HCT116 (cell line): ENCODE data around the gene KLF6. TPM values are rescaled to one million over a fixed set of nuclear protein-coding genes. Genes with fewer than 3 reads are reported as not detected.

ENCODE experiments used
- ATAC-seq: fragments of 200-7000 bp; cut with Tn5 transposase; 2 replicates; pipeline ENCODE4 v1.9.1; 2020; ENCODE audit warnings: mild to moderate bottlenecking, moderate library complexity
- BruUV-seq: library from RNA; stranded (reverse); fragments of 400-500 nt; replicated peaks from 2 replicates; lab custom pipeline; 2021; lab: Mats Ljungman, UMichigan
- CTCF ChIA-PET: fragments of 300-600 bp; sonication (Branson Sonifier 250); formaldehyde crosslinking; loops from one replicate; lab custom pipeline; 2021; ENCODE audit warnings: antibody characterized with exemption; lab: Charles Lee
- POLR2A ChIA-PET: fragments of 300-600, 350-600 bp; sonication (Branson Sonifier 250); formaldehyde crosslinking; loops from one replicate; lab custom pipeline; 2021; ENCODE audit warnings: antibody characterized with exemption; lab: Charles Lee
- RAD21 ChIA-PET, 2 experiments: fragments of 300-600 bp; sonication (Branson Sonifier 250); formaldehyde crosslinking; loops; one replicate each; lab custom pipeline; 2023; ENCODE audit warnings: low total read pairs in 2 of 2; ENCODE audit not compliant: uncharacterized antibody in 2 of 2, unreplicated experiment in 2 of 2, low non-redundant PET in 1 of 2; lab: Charles Lee
- DNase-seq: peaks from one replicate; pipeline ENCODE4 v3.0.0-alpha.2; 2010; ENCODE audit warnings: low read depth, low spot score
- H2AFZ ChIP-seq: fragments of 200-600 bp; shearing (Covaris generic), sonication (generic); 2 replicates; pipeline ENCODE4 v1.6.1; 2017; ENCODE audit warnings: low read depth, mixed run types, mixed read lengths, antibody characterized with exemption, low read length; ENCODE audit not compliant: poor library complexity, severe bottlenecking
- H3K27ac ChIP-seq: 2 replicates; pipeline ENCODE4 v1.5.1; 2012; ENCODE audit warnings: low read depth, low read length
- H3K27me3 ChIP-seq: fragments of 200-600 bp; sonication (generic); 2 replicates; pipeline ENCODE4 v1.6.1; 2016; ENCODE audit warnings: mixed run types, low read length, mixed read lengths; ENCODE audit not compliant: insufficient read depth
- H3K36me3 ChIP-seq, 2 experiments: fragments of 200-500 bp in 1 of 2; fragments of 200-600 bp in 1 of 2; sonication (Bioruptor generic) in 1 of 2; sonication (generic) in 1 of 2; 2 replicates each; pipeline versions ENCODE4 v1.5.1 to v1.6.1; 2014 to 2016; ENCODE audit warnings: low read length in 2 of 2, inconsistent platforms in 1 of 2, mixed read lengths in 1 of 2, mixed run types in 1 of 2; ENCODE audit not compliant: insufficient read depth in 2 of 2, control insufficient read depth in 1 of 2
- H3K4me1 ChIP-seq, 2 experiments: fragments of 200-600 bp in 1 of 2; sonication (generic) in 1 of 2; 2 replicates each; pipeline versions ENCODE4 v1.5.1 to v1.6.1; 2012 to 2017; ENCODE audit warnings: low read length in 2 of 2, inconsistent platforms in 1 of 2, mild to moderate bottlenecking in 1 of 2, mixed read lengths in 1 of 2, mixed run types in 1 of 2, moderate library complexity in 1 of 2; ENCODE audit not compliant: insufficient read depth in 2 of 2, control insufficient read depth in 1 of 2
- H3K4me2 ChIP-seq: fragments of 200-600 bp; sonication (generic); 2 replicates; pipeline ENCODE4 v1.6.1; 2017; ENCODE audit warnings: mixed run types, low read length, mixed read lengths
- H3K4me3 ChIP-seq, 2 experiments: fragments of 200-600 bp in 1 of 2; sonication (generic) in 1 of 2; replicated peaks in 1 of 2; 2 replicates each; pipeline ENCODE4 v1.5.1; 2011 to 2016; ENCODE audit warnings: low read length in 2 of 2, control low read depth in 1 of 2, low read depth in 1 of 2, mild to moderate bottlenecking in 1 of 2, mixed read lengths in 1 of 2, mixed run types in 1 of 2
- H3K79me2 ChIP-seq: fragments of 200-600 bp; sonication (generic); 2 replicates; pipeline ENCODE4 v1.6.1; 2017; ENCODE audit warnings: mild to moderate bottlenecking, mixed run types, low read length, moderate library complexity, mixed read lengths; ENCODE audit not compliant: insufficient read depth
- H3K9ac ChIP-seq: fragments of 200-600 bp; sonication (generic); 2 replicates; pipeline ENCODE4 v1.6.1; 2016; ENCODE audit warnings: low read length, mixed read lengths
- H3K9me2 ChIP-seq: fragments of 200-600 bp; sonication (generic), shearing (Covaris generic); 2 replicates; pipeline ENCODE4 v1.6.1; 2017; ENCODE audit warnings: mixed run types, mild to moderate bottlenecking, moderate library complexity; ENCODE audit not compliant: insufficient read depth
- H3K9me3 ChIP-seq, 2 experiments: fragments of 200-500 bp in 1 of 2; fragments of 200-600 bp in 1 of 2; sonication (Bioruptor generic) in 1 of 2; sonication (generic) in 1 of 2; 2 replicates each; pipeline ENCODE4 v1.6.1; 2014 to 2017; ENCODE audit warnings: low read length in 2 of 2, mixed read lengths in 2 of 2, inconsistent platforms in 1 of 2, low read depth in 1 of 2, mild to moderate bottlenecking in 1 of 2, mixed run types in 1 of 2, moderate library complexity in 1 of 2; ENCODE audit not compliant: control insufficient read depth in 1 of 2, insufficient read depth in 1 of 2
- H4K20me1 ChIP-seq: fragments of 200-600 bp; sonication (generic), shearing (Covaris generic); 2 replicates; pipeline ENCODE4 v1.6.1; 2017; ENCODE audit warnings: mixed run types, mild to moderate bottlenecking, moderate library complexity; ENCODE audit not compliant: insufficient read depth
- CEBPB ChIP-seq: IDR thresholded peaks from 2 replicates; pipeline ENCODE4 v1.6.1; 2012; ENCODE audit warnings: low read depth
- EZH2 ChIP-seq: fragments of 200-600 bp; sonication (generic); IDR thresholded peaks from 2 replicates; pipeline ENCODE4 v1.6.1; 2017; ENCODE audit warnings: antibody characterized with exemption, mixed run types
- EZH2phosphoT487 ChIP-seq: fragments of 200-600 bp; IDR thresholded peaks from 2 replicates; pipeline ENCODE4 v1.6.1; 2018; ENCODE audit warnings: antibody characterized with exemption, borderline replicate concordance
- FOSL1 ChIP-seq: IDR thresholded peaks from 2 replicates; pipeline ENCODE4 v1.6.1; 2012; ENCODE audit warnings: low read depth
- JUND ChIP-seq: IDR thresholded peaks from 2 replicates; pipeline ENCODE4 v1.6.1; 2012
- MAX ChIP-seq: IDR thresholded peaks from 2 replicates; pipeline ENCODE4 v1.6.1; 2012
- POLR2AphosphoS5 ChIP-seq: IDR thresholded peaks from 2 replicates; pipeline ENCODE4 v1.6.1; 2011; ENCODE audit warnings: mild to moderate bottlenecking, low read depth, low read length, moderate library complexity
- SIN3A ChIP-seq: IDR thresholded peaks from 2 replicates; pipeline ENCODE4 v1.6.1; 2012; ENCODE audit warnings: low read depth
- SP1 ChIP-seq: IDR thresholded peaks from 2 replicates; pipeline ENCODE4 v1.6.1; 2012; ENCODE audit warnings: low read depth
- ZFX ChIP-seq: fragments of 450-650 bp; IDR thresholded peaks from 2 replicates; pipeline ENCODE4 v1.6.1; 2017
- intact Hi-C: fragments of 100-400 bp; cut with micrococcal nuclease; formaldehyde crosslinking; loops from 2 replicates; pipeline ENCODE4 v1.10.0; 2022
- total RNA-seq: library from RNA; stranded (reverse); gene quantifications from one replicate; pipeline ENCODE4 v1.2.1, GENCODE V29; 2021; ENCODE audit not compliant: unreplicated experiment

KLF6 gene
- total RNA-seq, 1 experiment from 2014 or later = 82.2 TPM

- H3K4me3 ChIP-seq = peak overlapping the region; percentile 15 to 29; a peak in 3 of 4 replicates
- H2AFZ ChIP-seq = peak overlapping the region; percentile 51
- ATAC-seq (no peak), DNase-seq (peak; percentile 56)
- peak overlapping the region; percentile 68 for H3K27ac ChIP-seq
- no peaks in the 10 kb centered on the region for H4K20me1 ChIP-seq
- peak overlapping the region; percentile 40 for H3K9ac ChIP-seq
- ChIA-PET POLR2A (interaction anchor here (2.6 to 8.3 kb wide), 2 partner anchors 20 to 23 kb away, joined by 7 to 83 read pairs; partner anchors contain the start of gene KLF6), CTCF (no interaction called here), RAD21 (no interaction called here)
- H3K9me3 ChIP-seq = no peaks in the 10 kb centered on the region
- H3K36me3 ChIP-seq = no peaks in the 10 kb centered on the region
- peaks cover 41 to 76% of the 10 kb centered on the region in 2 experiments for H3K4me1 ChIP-seq
- no peaks in the 10 kb centered on the region for H3K9me2 ChIP-seq
- intact Hi-C loops = loop anchor here (2.0 kb wide), 1 partner anchor 18 kb away; no protein-coding TSS in a partner anchor
- TF ChIP-seq SIN3A (0 out of 2 replicates have a peak, but pooled peaks have one; percentile 9), FOSL1 (peak; percentile 46), POLR2AphosphoS5 (no peak), MAX (peak; percentile 1; the same call in 1 of the 2 replicates), JUND (peak; percentile 67), CEBPB (no peak), SP1 (peak; percentile 48; the same call in 1 of the 2 replicates), EZH2 (no peak)
- peak overlapping the region; percentile 60 for H3K4me2 ChIP-seq
- H3K27me3 ChIP-seq = no peaks in the 10 kb centered on the region
- BruUV-seq = no TSS peak
- H3K79me2 ChIP-seq = no peaks in the 10 kb centered on the region
These were observed 20.3 kb upstream of the KLF6 start for GRCh38 chr10:3805201-3805790.

- H3K4me1 ChIP-seq = peaks cover 36 to 64% of the 10 kb centered on the region in 2 experiments
- H3K4me2 ChIP-seq = peak overlapping the region; percentile 6
- no peaks in the 10 kb centered on the region for H3K9me2 ChIP-seq
- no peaks in the 10 kb centered on the region for H3K36me3 ChIP-seq
- TF ChIP-seq ZFX (peak; percentile 56), EZH2phosphoT487 (no peak)
- POLR2A ChIA-PET = interaction anchor here (2.6 to 8.3 kb wide), 2 partner anchors 19 to 21 kb away, joined by 7 to 83 read pairs; partner anchors contain the start of gene KLF6
- H3K79me2 ChIP-seq = no peaks in the 10 kb centered on the region
- peak overlapping the region; percentile 51 for H2AFZ ChIP-seq
- no peak overlapping the region; the same call in 1 of the 2 replicates for H3K27ac ChIP-seq
- no peaks in the 10 kb centered on the region for H4K20me1 ChIP-seq
- H3K9me3 ChIP-seq = no peaks in the 10 kb centered on the region
- no peak overlapping the region for H3K4me3 ChIP-seq
- no peak for DNase-seq
- intact Hi-C loops = loop anchor here (2.0 kb wide), 1 partner anchor 17 kb away; no protein-coding TSS in a partner anchor
- RAD21 ChIA-PET = no interaction called here
- ATAC-seq = no peak
- no peaks in the 10 kb centered on the region for H3K27me3 ChIP-seq
- H3K9ac ChIP-seq = peak overlapping the region; percentile 40
- no TSS peak for BruUV-seq
- CTCF ChIA-PET = no interaction called here
These were observed 19.1 kb upstream of the KLF6 start for GRCh38 chr10:3803927-3804741.
